ENCODE measurements around the gene MICAL3. TPM values are rescaled to one million over a fixed set of nuclear protein-coding genes. Genes with fewer than 3 reads are reported as not detected.
"Not testable (repeated sequence)": the region's sequence is repeated elsewhere in the genome, so short reads cannot be mapped to it uniquely, and the experiment has no call there.

Gene MICAL3
- total RNA-seq, 4 donors from 2014 or later = 24.3 to 29.7 (median 28.2) TPM

DNA sequence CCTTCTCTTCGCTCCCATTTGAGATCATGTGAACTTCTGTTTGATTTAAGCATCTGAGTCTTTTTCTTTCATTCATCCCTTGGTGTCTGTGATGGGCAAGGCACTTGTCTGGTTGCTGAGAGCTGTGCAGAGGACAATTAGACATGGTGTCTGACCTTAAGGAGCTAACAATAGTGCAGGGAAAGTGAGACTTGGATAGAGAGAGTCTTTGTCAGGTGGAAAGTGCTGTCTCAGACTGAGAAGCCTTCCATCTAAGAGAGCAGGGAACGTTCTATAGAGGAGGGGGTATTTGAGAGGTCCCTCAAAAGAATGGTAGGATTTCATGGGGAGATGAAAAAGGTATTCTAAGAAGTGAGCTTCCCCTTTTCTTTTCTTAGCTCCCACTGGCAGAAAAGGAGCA, 14.1 kb downstream of the MICAL3 start:
- TF ChIP-seq POLR2A (IDR thresholded peaks at IDR 0.05) = no peak
- TF ChIP-seq, protein P1, sequence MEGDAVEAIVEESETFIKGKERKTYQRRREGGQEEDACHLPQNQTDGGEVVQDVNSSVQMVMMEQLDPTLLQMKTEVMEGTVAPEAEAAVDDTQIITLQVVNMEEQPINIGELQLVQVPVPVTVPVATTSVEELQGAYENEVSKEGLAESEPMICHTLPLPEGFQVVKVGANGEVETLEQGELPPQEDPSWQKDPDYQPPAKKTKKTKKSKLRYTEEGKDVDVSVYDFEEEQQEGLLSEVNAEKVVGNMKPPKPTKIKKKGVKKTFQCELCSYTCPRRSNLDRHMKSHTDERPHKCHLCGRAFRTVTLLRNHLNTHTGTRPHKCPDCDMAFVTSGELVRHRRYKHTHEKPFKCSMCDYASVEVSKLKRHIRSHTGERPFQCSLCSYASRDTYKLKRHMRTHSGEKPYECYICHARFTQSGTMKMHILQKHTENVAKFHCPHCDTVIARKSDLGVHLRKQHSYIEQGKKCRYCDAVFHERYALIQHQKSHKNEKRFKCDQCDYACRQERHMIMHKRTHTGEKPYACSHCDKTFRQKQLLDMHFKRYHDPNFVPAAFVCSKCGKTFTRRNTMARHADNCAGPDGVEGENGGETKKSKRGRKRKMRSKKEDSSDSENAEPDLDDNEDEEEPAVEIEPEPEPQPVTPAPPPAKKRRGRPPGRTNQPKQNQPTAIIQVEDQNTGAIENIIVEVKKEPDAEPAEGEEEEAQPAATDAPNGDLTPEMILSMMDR (IDR thresholded peaks at IDR 0.05) = no peak
- no peak overlapping the region for H3K4me3 ChIP-seq (ENCODE audit: low read depth, poor library complexity, severe bottlenecking)
- 95 to 98% methylated on average over 2 of the region's 2 CpGs for WGBS, 2 donors
- intact Hi-C loops (cut with DNase I; ENCODE audit: low total_unique reads) = no loop called here
- DNase-seq (ENCODE audit: low spot score in 2 of 2) = no peak

DNA sequence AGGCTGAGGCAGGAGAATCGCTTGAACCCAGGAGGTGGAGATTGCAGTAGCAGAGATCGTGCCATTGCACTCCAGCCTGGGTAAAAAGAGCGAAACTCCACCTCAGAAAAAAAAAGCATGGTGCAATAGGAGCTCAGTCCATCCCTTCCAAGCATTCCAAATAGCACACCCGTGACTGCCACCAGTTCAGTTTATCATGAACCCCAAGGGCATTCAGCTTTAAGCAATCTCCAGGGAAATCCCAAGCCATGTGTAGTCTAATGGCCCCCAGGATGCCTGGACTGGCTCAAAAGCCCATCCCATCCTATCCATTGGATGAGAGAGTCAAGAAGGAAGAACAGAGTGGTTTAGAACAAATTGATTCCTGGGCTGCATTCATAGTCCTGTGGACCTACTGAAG, 16.2 kb downstream of the MICAL3 start:
- TF ChIP-seq POLR2A (IDR thresholded peaks at IDR 0.05) = no peak
- TF ChIP-seq, protein P1 (IDR thresholded peaks at IDR 0.05) = no peak
- no peak overlapping the region for H3K4me3 ChIP-seq (ENCODE audit: low read depth, poor library complexity, severe bottlenecking)
- 88 to 93% methylated on average over 4 of the region's 4 CpGs for WGBS, 2 donors
- DNase-seq (ENCODE audit: low spot score in 2 of 2) = peak in 1 of 2 donors; percentile 7
- intact Hi-C loops (cut with DNase I; ENCODE audit: low total_unique reads) = no loop called here

DNA sequence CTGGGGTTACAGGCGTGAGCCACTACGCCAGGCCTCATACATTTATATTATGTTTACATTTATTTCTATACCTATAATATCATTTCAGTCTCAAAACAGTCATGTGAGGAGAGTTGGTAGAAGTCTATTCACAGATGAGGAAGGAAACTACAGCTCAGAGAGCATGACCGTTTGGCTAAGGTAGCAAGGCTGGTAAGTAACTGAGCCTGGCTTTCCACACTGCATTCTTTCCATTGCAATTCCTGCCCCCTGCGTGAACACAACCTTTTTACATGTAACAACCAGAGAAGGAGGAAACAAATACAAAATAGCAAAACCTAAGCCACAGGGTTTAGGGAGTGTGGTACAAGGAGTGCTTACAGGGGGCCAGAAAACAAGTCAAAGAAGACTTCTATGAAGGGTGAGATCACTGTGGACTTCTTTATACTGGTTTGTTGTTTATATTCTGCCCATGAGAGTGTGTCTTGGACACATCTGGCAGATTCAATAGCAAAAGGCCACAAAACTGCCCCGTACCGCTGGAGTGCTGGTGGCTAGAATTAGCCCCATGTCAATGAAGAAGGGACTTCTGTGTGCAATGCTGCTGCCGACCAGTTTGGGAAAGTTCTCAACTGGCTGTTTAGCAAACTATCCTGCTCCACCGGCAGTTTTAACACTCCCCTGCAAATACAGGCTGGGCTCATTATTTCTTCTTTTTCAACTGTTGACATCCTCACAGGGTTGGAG, 19.0 kb downstream of the MICAL3 start:
- peak in 1 of 2 donors; percentile 53 for DNase-seq (ENCODE audit: low spot score in 2 of 2)
- 76 to 77% methylated on average over 8 of the region's 8 CpGs for WGBS, 2 donors
- intact Hi-C loops (cut with DNase I; ENCODE audit: low total_unique reads) = no loop called here
- no peak overlapping the region for H3K4me3 ChIP-seq (ENCODE audit: low read depth, poor library complexity, severe bottlenecking)
- TF ChIP-seq, protein P1 (IDR thresholded peaks at IDR 0.05) = no peak
- TF ChIP-seq POLR2A (IDR thresholded peaks at IDR 0.05) = no peak

DNA sequence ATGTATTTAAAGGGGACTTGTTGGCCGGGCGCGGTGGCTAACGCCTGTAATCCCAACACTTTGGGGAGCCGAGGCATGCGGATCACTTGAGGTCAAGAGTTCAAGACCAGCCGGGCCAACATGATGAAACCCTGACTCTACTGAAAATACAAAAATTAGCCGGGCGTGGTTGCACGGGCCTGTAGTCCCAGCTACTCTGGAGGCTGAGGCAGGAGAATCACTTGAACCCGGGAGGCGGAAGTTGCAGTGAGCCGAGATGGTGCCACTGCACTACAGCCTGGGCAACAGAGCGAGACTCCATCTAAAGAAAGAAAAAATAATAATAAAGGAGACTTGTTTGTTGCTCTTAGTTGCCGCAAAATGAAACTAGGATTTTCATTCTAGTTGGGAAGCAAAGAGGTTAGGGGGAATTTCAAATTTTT, 22.5 kb downstream of the MICAL3 start:
- H3K4me3 ChIP-seq (ENCODE audit: low read depth, poor library complexity, severe bottlenecking) = peak overlapping the region; percentile 58
- intact Hi-C loops (cut with DNase I; ENCODE audit: low total_unique reads); DNase-seq (ENCODE audit: low spot score in 2 of 2): not testable (repeated sequence)
- WGBS, 2 donors = 33 to 34% methylated on average over 15 of the region's 15 CpGs

DNA sequence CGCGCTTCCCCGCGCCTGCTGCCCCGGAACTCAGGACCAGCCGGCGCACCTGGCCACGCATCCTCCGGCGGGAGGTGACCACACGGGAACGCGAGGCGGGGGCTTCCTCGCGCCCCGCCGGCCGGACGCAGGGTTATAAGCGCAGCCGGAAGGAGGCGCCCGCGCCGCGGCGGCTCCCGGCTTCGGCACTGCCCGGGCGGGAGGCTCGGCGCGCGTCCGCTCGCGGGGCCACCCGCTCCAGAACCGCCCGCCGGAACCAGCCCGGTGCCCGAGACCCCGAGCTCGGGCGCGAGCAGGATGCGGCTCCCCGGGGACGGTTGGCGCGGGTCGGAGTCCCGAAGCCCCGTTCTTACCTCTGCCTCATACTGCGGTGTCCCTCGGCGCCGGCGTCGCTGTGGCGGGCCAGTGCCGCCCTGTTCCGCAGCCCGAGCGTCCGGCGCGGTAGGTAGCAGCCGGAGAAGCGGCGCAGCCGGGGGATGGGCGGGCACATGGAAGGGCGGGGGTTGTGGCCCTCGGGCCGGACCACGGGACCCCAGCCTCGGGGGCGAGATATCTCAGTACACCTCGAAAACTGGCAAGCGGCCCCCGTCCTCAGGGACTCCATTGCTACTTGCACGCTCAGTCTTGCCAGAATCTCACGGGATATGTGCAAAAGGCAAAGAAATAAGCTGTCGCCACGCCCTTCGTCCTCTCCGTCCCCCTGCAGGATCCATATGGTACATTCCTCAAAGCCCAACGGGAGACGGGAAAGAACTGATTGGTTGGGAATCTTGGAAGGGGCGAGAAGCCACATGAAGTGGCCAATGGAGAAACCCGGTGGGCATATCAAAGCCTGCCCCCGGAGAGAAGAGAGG, 23.1 kb downstream of the MICAL3 start:
- WGBS, 2 donors = 0% methylated on average over 38 to 52 of the region's 96 CpGs
- no peak for TF ChIP-seq POLR2A (IDR thresholded peaks at IDR 0.05)
- TF ChIP-seq, protein P1 (IDR thresholded peaks at IDR 0.05) = peak in 1 of 3 donors; percentile 20
- peak; percentile 88 to 97 for DNase-seq (ENCODE audit: low spot score in 2 of 2)
- intact Hi-C loops (cut with DNase I; ENCODE audit: low total_unique reads) = no loop called here
- peak overlapping the region; percentile 58 for H3K4me3 ChIP-seq (ENCODE audit: low read depth, poor library complexity, severe bottlenecking)

DNA sequence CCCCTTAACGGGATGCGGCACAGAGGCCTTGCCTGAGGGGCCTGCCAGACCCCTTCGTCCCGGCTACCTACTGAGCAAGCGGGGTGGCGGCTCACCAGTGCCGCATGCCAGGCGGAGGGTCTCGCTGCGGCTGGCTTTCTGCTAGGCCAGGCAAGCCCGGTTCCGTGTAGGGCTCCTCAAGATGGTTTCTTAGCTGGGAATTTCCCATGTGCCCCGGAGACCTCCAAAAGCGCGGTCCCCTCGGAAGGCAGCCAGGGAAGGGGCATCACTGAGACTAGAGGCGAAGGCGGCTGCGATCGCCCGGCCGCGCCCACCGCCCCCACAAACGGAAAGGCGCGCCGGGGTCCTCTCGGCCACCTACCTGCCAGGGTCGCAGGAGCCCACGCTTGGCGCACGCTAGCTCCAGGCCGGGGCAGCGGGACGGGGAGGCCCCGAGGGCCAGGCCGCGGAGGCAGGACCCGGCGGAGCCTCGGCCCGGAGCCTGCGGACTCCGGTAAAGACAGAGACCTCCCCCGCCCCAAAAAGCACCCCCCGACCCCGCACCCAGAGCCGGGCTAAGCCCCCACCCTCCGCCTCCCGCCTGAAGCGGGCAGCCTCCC, 23.8 kb downstream of the MICAL3 start:
- TF ChIP-seq, protein P1 (IDR thresholded peaks at IDR 0.05) = no peak
- no peak for TF ChIP-seq POLR2A (IDR thresholded peaks at IDR 0.05)
- H3K4me3 ChIP-seq (ENCODE audit: low read depth, poor library complexity, severe bottlenecking) = peak overlapping the region; percentile 58
- no peak for DNase-seq (ENCODE audit: low spot score in 2 of 2)
- intact Hi-C loops (cut with DNase I; ENCODE audit: low total_unique reads) = no loop called here
- WGBS, 2 donors = 0 to 5% methylated on average over 12 to 30 of the region's 52 CpGs
